Ishikawa (cell line): ENCODE measurements around the gene MAST4.

ENCODE experiments used
- CREB1 ChIP-seq: IDR thresholded peaks from 2 replicates; pipeline ENCODE4 v1.6.1; 2012; ENCODE audit warnings: low read depth
- EGR1 ChIP-seq: IDR thresholded peaks from 2 replicates; pipeline ENCODE4 v1.6.1; 2012
- NFIC ChIP-seq: IDR thresholded peaks from 2 replicates; pipeline ENCODE4 v1.6.1; 2012
- TEAD4 ChIP-seq: IDR thresholded peaks from 2 replicates; pipeline ENCODE4 v1.6.1; 2012

DNA sequence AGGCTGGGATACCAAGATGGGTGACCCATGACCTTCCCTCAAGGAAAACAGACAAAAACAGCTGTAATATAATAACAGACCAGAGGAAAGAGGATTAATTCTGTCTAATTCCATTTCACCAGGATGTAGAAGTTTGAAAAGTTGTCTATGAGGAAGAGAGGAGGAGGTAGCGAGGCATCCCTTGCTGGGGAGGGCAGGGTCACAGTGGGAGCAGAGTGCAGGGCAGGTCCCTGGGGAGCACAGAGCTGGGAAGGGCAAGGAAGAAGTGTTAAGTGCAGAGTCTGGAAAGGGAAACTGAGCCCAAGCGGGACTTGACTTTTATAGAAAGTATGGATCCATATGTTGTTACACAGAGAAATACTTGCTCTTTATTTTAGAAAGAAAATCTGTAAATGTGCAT is 389.8 kb downstream of the MAST4 start:
- TF ChIP-seq CREB1: no peak
- TF ChIP-seq NFIC: no peak
- TF ChIP-seq EGR1: no peak
- TF ChIP-seq TEAD4: no peak
